Endodermal cell (in vitro differentiated cells): ENCODE data around the gene LRP1. TPM values are rescaled to one million over a fixed set of nuclear protein-coding genes. Genes with fewer than 3 reads are reported as not detected.

Experiments used
- DNase-seq: peaks from one replicate; pipeline ENCODE4 v3.0.0-alpha.2; 2017
- H3K27ac ChIP-seq: 2 replicates; pipeline ENCODE4 v1.5.1; 2013; ENCODE audit warnings: mild to moderate bottlenecking, low read depth, low read length, moderate library complexity
- H3K27me3 ChIP-seq: 2 replicates; pipeline ENCODE4 v1.6.1; 2013; ENCODE audit warnings: mild to moderate bottlenecking, low read length, moderate library complexity; ENCODE audit not compliant: insufficient read depth, control insufficient read depth, poor library complexity, severe bottlenecking
- H3K36me3 ChIP-seq: 2 replicates; pipeline ENCODE4 v1.7.0; 2013; ENCODE audit warnings: mild to moderate bottlenecking, low read length, moderate library complexity; ENCODE audit not compliant: control insufficient read depth, insufficient read depth
- H3K4me1 ChIP-seq: one replicate; pipeline ENCODE4 v1.7.0; 2013; ENCODE audit warnings: low read length; ENCODE audit not compliant: control insufficient read depth, insufficient read depth
- H3K4me3 ChIP-seq: 2 replicates; pipeline ENCODE4 v1.5.1; 2013; ENCODE audit warnings: mild to moderate bottlenecking, low read length, moderate library complexity
- H3K9ac ChIP-seq: 2 replicates; pipeline ENCODE4 v1.6.1; 2013; ENCODE audit warnings: mild to moderate bottlenecking, low read length, moderate library complexity; ENCODE audit not compliant: poor library complexity, severe bottlenecking; ENCODE audit errors: extremely low read depth
- H3K9me3 ChIP-seq: 2 replicates; pipeline ENCODE4 v1.6.1; 2013; ENCODE audit warnings: mild to moderate bottlenecking, low read length, moderate library complexity; ENCODE audit not compliant: control insufficient read depth
- H3K27ac Mint-ChIP-seq: 2 replicates; pipeline ENCODE4 v1.8.0; 2020; ENCODE audit warnings: mixed read lengths
- H3K27me3 Mint-ChIP-seq: 2 replicates; pipeline ENCODE4 v1.8.0; 2021; ENCODE audit warnings: mild to moderate bottlenecking, mixed read lengths; ENCODE audit not compliant: insufficient read depth
- H3K36me3 Mint-ChIP-seq: 2 replicates; pipeline ENCODE4 v1.8.0; 2020; ENCODE audit warnings: low read depth, mixed read lengths
- H3K4me1 Mint-ChIP-seq: 2 replicates; pipeline ENCODE4 v1.8.0; 2020; ENCODE audit warnings: mixed read lengths
- H3K4me3 Mint-ChIP-seq: 2 replicates; pipeline ENCODE4 v1.8.0; 2020; ENCODE audit warnings: mild to moderate bottlenecking, moderate library complexity, mixed read lengths
- H3K9me3 Mint-ChIP-seq: 2 replicates; pipeline ENCODE4 v1.8.0; 2020; ENCODE audit warnings: mild to moderate bottlenecking, mixed read lengths
- WGBS, 2 experiments: methylation state at CpG; one replicate each; pipeline versions ENCODE4 v1.1.5 to v1.1.7; 2013; ENCODE audit warnings: missing lambda C conversion rate in 2 of 2, mixed read lengths in 1 of 2; ENCODE audit not compliant: insufficient coverage in 1 of 2, insufficient read length in 1 of 2; 5-methylcytosine and 5-hydroxymethylcytosine counted together
- total RNA-seq, 2 donors: library from RNA; stranded (reverse); fragmentation: NEBNext Ultra II Directional in 1 of 2; extraction: Animal tissue kit (Norgen Biotek cat#: 25700) in 1 of 2; gene quantifications; 2 replicates in 1 of 2; 3 replicates in 1 of 2; pipeline ENCODE4 v1.2.1, GENCODE V29; 2021
- TF ChIP-seq, protein P1 (sequence below): fragments of 200-600 bp; sonication (generic); conservative IDR thresholded peaks from 2 replicates; pipeline ENCODE4 v1.5.0; 2021; ENCODE audit warnings: antibody characterized with exemption, mild to moderate bottlenecking

LRP1 gene
- total RNA-seq, 2 donors from 2014 or later: 74.5 to 87.7 TPM

- no peaks in the 10 kb centered on the region for H3K36me3 ChIP-seq
- Mint-ChIP-seq H3K4me3 (no peak overlapping the region), H3K4me1 (peaks cover 30% of the 10 kb centered on the region), H3K27ac (no peak overlapping the region), H3K36me3 (peaks cover 2% of the 10 kb centered on the region), H3K9me3 (no peaks in the 10 kb centered on the region), H3K27me3 (peaks cover 82% of the 10 kb centered on the region)
- H3K27ac ChIP-seq: peak overlapping the region; percentile 66
- TF ChIP-seq, protein P1, sequence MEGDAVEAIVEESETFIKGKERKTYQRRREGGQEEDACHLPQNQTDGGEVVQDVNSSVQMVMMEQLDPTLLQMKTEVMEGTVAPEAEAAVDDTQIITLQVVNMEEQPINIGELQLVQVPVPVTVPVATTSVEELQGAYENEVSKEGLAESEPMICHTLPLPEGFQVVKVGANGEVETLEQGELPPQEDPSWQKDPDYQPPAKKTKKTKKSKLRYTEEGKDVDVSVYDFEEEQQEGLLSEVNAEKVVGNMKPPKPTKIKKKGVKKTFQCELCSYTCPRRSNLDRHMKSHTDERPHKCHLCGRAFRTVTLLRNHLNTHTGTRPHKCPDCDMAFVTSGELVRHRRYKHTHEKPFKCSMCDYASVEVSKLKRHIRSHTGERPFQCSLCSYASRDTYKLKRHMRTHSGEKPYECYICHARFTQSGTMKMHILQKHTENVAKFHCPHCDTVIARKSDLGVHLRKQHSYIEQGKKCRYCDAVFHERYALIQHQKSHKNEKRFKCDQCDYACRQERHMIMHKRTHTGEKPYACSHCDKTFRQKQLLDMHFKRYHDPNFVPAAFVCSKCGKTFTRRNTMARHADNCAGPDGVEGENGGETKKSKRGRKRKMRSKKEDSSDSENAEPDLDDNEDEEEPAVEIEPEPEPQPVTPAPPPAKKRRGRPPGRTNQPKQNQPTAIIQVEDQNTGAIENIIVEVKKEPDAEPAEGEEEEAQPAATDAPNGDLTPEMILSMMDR: no peak
- H3K4me3 ChIP-seq: no peak overlapping the region
- peak; percentile 67 for DNase-seq
- no peak overlapping the region for H3K9ac ChIP-seq
- H3K4me1 ChIP-seq: peaks cover 6% of the 10 kb centered on the region
- peaks cover 74% of the 10 kb centered on the region for H3K27me3 ChIP-seq
- H3K9me3 ChIP-seq: no peaks in the 10 kb centered on the region
- 10 to 16% methylated on average over 16 to 47 of the region's 48 CpGs for WGBS, 2 experiments
Measured at GRCh38 chr12:57241402-57242310, 113.4 kb downstream of the LRP1 start.

GRCh38 chr12:57242329-57242690, 114.0 kb downstream of the LRP1 start:
- WGBS, 2 experiments: 6 to 14% methylated on average over 7 to 18 of the region's 18 CpGs
- H3K27ac ChIP-seq: no peak overlapping the region
- TF ChIP-seq, protein P1: no peak
- H3K9me3 Mint-ChIP-seq: no peaks in the 10 kb centered on the region
- H3K4me3 ChIP-seq: peak overlapping the region; percentile 65
- no peaks in the 10 kb centered on the region for H3K36me3 ChIP-seq
- peaks cover 68% of the 10 kb centered on the region for H3K27me3 ChIP-seq
- peak overlapping the region; percentile 54 for H3K4me3 Mint-ChIP-seq
- no peak overlapping the region for H3K27ac Mint-ChIP-seq
- H3K27me3 Mint-ChIP-seq: peaks cover 75% of the 10 kb centered on the region
- DNase-seq: no peak
- H3K9me3 ChIP-seq: no peaks in the 10 kb centered on the region
- peaks cover 4% of the 10 kb centered on the region for H3K36me3 Mint-ChIP-seq
- H3K4me1 ChIP-seq: peaks cover 6% of the 10 kb centered on the region
- peaks cover 30% of the 10 kb centered on the region for H3K4me1 Mint-ChIP-seq
- no peak overlapping the region for H3K9ac ChIP-seq

GRCh38 chr12:57242691-57243454, 114.6 kb downstream of the LRP1 start:
- Histone ChIP-seq H3K9ac (no peak overlapping the region), H3K27me3 (peaks cover 62% of the 10 kb centered on the region), H3K4me3 (peak overlapping the region; percentile 65), H3K27ac (no peak overlapping the region), H3K9me3 (no peaks in the 10 kb centered on the region), H3K36me3 (no peaks in the 10 kb centered on the region), H3K4me1 (peaks cover 6% of the 10 kb centered on the region)
- Mint-ChIP-seq H3K36me3 (peaks cover 4% of the 10 kb centered on the region), H3K4me3 (peak overlapping the region; percentile 54), H3K9me3 (no peaks in the 10 kb centered on the region), H3K27ac (no peak overlapping the region), H3K27me3 (peaks cover 70% of the 10 kb centered on the region), H3K4me1 (peaks cover 28% of the 10 kb centered on the region)
- WGBS, 2 experiments: 1 to 2% methylated on average over 26 to 45 of the region's 45 CpGs
- DNase-seq: peak; percentile 99
- TF ChIP-seq, protein P1: peak; percentile 82
